Measurements from ENCODE around the gene SLC7A1.

- no peak for TF ChIP-seq POLR2A (IDR thresholded peaks at IDR 0.05)
- no peak for TF ChIP-seq CTCF (IDR thresholded peaks at IDR 0.05)
Measured at GRCh38 chr13:29583073-29583785, 12.3 kb downstream of the SLC7A1 start.
